ENCODE results near the gene ACOT12. TPM values are rescaled to one million over a fixed set of nuclear protein-coding genes. Genes with fewer than 3 reads are reported as not detected.
A peak's percentile ranks its signal among the peaks of the same experiment; 100 is the strongest.

ACOT12 gene
- total RNA-seq, 1 experiment from 2014 or later: not detected

GRCh38 chr5:81426359-81427030 is 32.6 kb upstream of the ACOT12 start:
- H2BK12ac ChIP-seq (ENCODE audit: insufficient read length, low read depth, low read length): no peak overlapping the region
- peaks cover 4% of the 10 kb centered on the region; the same call in 1 of the 2 replicates for H3K4me1 ChIP-seq (ENCODE audit: insufficient read depth, low read length)
- no peak overlapping the region for H2AK5ac ChIP-seq (ENCODE audit: insufficient read length, low read length)
- H3K14ac ChIP-seq (ENCODE audit: insufficient read depth, low read length): no peak overlapping the region
- H3T11ph ChIP-seq (ENCODE audit: low read length): no peak overlapping the region
- no peak overlapping the region for H3K4me3 Mint-ChIP-seq
- peaks cover 7 to 9% of the 10 kb centered on the region in 2 experiments for H3K4me1 Mint-ChIP-seq
- no peaks in the 10 kb centered on the region for H3K9me3 ChIP-seq (ENCODE audit: control insufficient read depth, low read depth, low read length)
- no peak overlapping the region for H4K8ac ChIP-seq (replicated peaks; ENCODE audit: insufficient read length, low read depth, low read length)
- no peaks in the 10 kb centered on the region for H3K36me3 Mint-ChIP-seq (ENCODE audit: insufficient read depth in 1 of 3, low read depth in 3 of 3)
- no peak overlapping the region for H2AFZ ChIP-seq (ENCODE audit: low read length)
- no peaks in the 10 kb centered on the region for H3K27me3 ChIP-seq (ENCODE audit: insufficient read depth, low read length)
- no peak overlapping the region for H3K56ac ChIP-seq (ENCODE audit: insufficient read length, low read depth, low read length)
- no peak overlapping the region for H3K18ac ChIP-seq (ENCODE audit: insufficient read length, low read depth, low read length)
- H3K23me2 ChIP-seq (ENCODE audit: insufficient read length, low read depth, low read length, poor library complexity, severe bottlenecking): no peaks in the 10 kb centered on the region
- H4K91ac ChIP-seq (ENCODE audit: insufficient read length, low read depth, low read length): no peak overlapping the region
- H3K27ac Mint-ChIP-seq: peak overlapping the region in 1 of 3 experiments; percentile 29; a peak in 2 of 7 replicates
- no peak overlapping the region for H3K4me2 ChIP-seq (ENCODE audit: insufficient read depth, insufficient read length, low read length)
- no peak overlapping the region for H3K27ac ChIP-seq (ENCODE audit: insufficient read length, low read depth, low read length)
- no peak for DNase-seq
- H3K4ac ChIP-seq (ENCODE audit: low read depth, low read length): no peak overlapping the region
- no peak overlapping the region for H4K5ac ChIP-seq (ENCODE audit: insufficient read length, low read depth, low read length)
- no peaks in the 10 kb centered on the region for H4K20me1 ChIP-seq (ENCODE audit: control insufficient read depth, insufficient read depth, insufficient read length)
- no peaks in the 10 kb centered on the region for H3K79me1 ChIP-seq (ENCODE audit: insufficient read depth, low read depth, low read length, poor library complexity, severe bottlenecking)
- no peak overlapping the region for H2BK15ac ChIP-seq (ENCODE audit: low read depth, low read length)
- no peak for TF ChIP-seq CTCF (conservative IDR thresholded peaks at IDR 0.05)
- H3K23ac ChIP-seq (ENCODE audit: insufficient read length, low read depth, low read length): no peak overlapping the region
- H3K79me2 ChIP-seq (ENCODE audit: insufficient read depth, low read length): no peaks in the 10 kb centered on the region
- no peak overlapping the region for H2BK120ac ChIP-seq (ENCODE audit: low read depth, low read length, poor library complexity, severe bottlenecking)
- no peaks in the 10 kb centered on the region for H3K27me3 Mint-ChIP-seq (ENCODE audit: low read depth)
- no CpG with 5 or more reads among the region's 3 CpGs for WGBS (ENCODE audit: extremely low coverage, insufficient read length, low lambda C conversion rate)
- H2BK20ac ChIP-seq (ENCODE audit: low read depth, low read length, poor library complexity, severe bottlenecking): peak overlapping the region; percentile 90
- H3K9me3 Mint-ChIP-seq: no peaks in the 10 kb centered on the region
- no peak overlapping the region for H3K9ac ChIP-seq (ENCODE audit: extremely low read depth, insufficient read length, low read length)
- no peak overlapping the region for H2BK5ac ChIP-seq (ENCODE audit: insufficient read length, low read length)

Measured in H9 (cell line).